Breast epithelium (tissue), 3 donors: ENCODE data around the gene RUFY1.

ENCODE experiments used
- CTCF ChIP-seq, 3 donors: fragments of 450-650 bp; IDR thresholded peaks; one replicate each; pipeline ENCODE4 v1.5.1; 2016 to 2017; ENCODE audit warnings: antibody characterized with exemption in 3 of 3, mild to moderate bottlenecking in 3 of 3, moderate library complexity in 3 of 3
- POLR2A ChIP-seq: fragments of 450-650 bp; IDR thresholded peaks from one replicate; pipeline ENCODE4 v1.6.1; 2016; ENCODE audit warnings: antibody characterized with exemption, mild to moderate bottlenecking, moderate library complexity
- POLR2AphosphoS5 ChIP-seq, 3 donors: sonication (generic); formaldehyde crosslinking; IDR thresholded peaks; one replicate each; pipeline ENCODE4 v1.6.1; 2017; ENCODE audit warnings: antibody characterized with exemption in 3 of 3

DNA sequence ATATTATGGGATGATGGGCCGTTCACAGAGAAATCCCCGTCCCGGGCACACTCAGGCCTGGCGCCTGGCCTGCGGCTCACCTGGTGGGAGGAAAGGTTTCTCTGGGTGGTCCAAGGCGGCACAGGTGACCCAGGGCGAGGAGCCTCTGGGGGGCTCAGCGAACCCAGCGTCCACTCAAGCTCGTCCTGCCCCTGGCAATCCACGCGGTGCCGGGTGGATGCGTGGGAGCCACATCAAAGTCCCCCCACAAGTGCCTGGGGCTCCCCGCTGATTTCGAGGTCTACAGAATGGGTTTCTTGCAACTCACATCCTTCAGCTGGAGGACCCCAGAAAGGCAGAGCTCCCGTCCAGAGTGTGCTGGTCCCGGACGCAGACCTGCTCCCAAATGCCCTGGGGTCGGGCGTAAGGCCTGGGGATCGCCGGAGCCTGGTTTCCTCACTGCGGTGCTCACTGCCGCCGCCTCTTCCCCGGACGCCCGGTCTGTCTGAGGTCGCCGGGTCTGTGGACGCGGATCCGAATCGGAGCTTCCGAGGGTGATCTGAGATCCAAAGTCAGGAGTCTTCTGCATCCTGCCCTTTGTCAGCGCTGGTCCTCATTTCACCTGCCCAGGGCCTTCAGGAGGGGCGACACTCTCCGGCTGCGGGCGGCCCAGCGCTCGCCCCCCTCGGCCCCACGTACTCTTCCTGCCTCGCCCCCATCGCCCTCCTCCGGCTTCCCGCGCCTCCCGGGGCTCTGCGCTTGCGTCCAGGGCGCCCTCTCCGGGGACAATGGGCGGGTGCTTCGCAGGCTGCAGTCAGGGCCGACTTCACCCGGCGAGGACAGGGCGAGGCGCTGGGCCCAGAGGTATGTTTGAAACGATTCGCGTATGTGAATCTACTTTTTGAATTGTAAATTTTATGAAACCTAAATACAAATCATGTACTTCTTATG lies 20.0 kb upstream of the RUFY1 start:
- TF ChIP-seq CTCF (IDR thresholded peaks at IDR 0.05) (no peak), POLR2AphosphoS5 (IDR thresholded peaks at IDR 0.05) (no peak), POLR2A (no peak)
